GM12801 (cell line): ENCODE data around the gene FOXA3.

Experiments
- TF ChIP-seq, protein P1 (sequence below): IDR thresholded peaks from one replicate; pipeline ENCODE4 v1.5.1; 2011; ENCODE audit warnings: control low read depth; ENCODE audit not compliant: insufficient read length; ENCODE audit errors: extremely low read depth

FOXA3 gene

DNA sequence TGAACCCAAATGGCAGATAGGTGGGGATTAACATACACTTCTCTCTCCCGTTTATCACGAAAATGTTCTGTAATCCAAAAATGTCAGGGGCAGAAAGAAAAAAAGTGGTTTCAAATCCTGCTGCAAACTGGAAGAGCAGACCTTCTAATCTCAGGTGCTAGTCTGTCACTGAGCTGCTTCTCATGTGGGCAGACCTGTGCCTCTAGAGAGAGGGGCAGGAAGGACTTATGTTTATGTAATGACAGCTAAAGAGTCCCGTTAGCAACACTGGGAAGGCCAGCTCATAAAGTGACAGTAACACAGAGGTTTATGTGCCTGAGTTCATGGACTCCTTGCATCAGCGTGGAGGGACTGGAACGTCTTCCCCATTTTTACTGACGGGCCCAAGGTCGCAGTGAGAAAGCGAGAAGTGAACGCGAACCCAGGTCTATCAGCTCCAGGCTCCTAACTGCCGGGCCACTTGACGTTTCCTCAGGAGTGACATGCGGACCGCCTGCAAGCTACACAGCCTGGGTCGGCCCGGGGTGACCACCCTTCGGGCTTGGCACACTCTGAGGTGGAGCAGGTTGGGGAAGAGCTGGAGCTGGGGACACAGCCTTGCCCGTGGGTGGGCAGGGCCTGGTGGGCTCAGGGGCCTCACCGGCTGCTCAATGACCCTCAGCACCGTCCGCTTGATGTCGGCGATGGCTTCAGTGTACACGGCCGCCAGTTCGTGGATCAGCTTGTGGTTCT is 39.4 kb upstream of the FOXA3 start:
- TF ChIP-seq, protein P1, sequence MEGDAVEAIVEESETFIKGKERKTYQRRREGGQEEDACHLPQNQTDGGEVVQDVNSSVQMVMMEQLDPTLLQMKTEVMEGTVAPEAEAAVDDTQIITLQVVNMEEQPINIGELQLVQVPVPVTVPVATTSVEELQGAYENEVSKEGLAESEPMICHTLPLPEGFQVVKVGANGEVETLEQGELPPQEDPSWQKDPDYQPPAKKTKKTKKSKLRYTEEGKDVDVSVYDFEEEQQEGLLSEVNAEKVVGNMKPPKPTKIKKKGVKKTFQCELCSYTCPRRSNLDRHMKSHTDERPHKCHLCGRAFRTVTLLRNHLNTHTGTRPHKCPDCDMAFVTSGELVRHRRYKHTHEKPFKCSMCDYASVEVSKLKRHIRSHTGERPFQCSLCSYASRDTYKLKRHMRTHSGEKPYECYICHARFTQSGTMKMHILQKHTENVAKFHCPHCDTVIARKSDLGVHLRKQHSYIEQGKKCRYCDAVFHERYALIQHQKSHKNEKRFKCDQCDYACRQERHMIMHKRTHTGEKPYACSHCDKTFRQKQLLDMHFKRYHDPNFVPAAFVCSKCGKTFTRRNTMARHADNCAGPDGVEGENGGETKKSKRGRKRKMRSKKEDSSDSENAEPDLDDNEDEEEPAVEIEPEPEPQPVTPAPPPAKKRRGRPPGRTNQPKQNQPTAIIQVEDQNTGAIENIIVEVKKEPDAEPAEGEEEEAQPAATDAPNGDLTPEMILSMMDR = no peak

DNA sequence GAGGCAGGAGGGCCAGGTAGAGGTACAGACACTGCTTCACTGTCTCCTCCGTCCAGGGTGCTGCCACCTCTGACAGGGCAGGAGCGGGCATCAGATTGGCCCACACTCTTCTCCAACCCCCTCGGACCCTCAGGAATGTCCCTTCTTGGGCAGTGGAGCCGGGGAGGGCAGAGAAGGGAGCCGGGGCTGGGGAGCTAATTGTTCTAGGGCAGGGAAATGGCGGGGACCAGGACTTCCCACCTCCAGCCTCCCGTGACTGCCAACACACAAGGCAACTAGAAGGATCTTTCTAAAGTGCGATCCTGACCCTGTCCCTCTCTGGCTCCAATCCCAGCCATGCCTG is 38.9 kb upstream of the FOXA3 start:
- TF ChIP-seq, protein P1 = no peak

DNA sequence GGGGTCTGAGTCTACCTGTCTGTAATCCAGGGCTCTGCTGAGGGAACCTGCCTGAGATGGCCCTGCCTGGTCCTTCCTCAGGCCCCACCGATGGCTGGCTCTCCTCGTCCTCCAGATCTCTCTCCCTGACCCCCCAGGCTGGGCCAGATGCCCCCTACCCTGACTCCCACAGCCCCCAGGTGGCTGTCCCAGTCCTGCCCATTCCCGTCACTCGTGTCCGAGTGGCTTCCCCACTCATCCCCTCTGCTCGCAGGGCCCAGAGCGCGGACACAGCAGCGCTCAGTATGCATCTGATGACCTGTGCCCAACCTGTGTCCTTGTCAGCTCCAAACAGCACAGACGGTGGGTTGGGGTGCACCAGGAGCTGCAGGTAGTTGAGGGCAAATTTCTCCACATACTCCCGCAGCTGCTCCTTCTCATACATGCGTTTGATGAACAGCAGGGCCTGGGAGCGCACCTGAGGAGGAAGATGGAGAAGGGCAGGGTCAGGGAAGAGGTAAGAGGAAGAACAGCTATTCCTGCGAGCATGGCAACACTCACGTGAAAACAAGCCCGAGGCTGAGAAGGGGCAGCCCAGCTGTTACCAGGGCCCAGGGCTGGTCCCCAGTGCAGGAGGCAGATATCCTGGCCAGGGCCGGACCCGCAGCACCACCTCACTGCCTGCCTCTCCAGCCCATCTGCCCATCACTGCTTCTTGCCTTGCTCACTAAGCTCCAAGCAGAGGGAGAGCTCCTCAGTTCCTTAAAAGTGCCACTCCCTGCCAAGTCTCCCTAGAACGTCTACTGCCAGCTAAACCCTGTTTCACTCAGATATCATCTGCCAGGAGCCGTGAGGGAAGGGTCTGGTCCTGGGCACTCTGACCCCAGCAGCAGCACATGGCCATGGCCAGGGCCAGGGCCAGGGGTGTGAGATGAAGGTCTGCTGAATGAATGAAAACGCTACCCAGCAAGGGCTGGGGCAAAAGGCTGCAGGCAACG is 37.9 kb upstream of the FOXA3 start:
- TF ChIP-seq, protein P1 = no peak

DNA sequence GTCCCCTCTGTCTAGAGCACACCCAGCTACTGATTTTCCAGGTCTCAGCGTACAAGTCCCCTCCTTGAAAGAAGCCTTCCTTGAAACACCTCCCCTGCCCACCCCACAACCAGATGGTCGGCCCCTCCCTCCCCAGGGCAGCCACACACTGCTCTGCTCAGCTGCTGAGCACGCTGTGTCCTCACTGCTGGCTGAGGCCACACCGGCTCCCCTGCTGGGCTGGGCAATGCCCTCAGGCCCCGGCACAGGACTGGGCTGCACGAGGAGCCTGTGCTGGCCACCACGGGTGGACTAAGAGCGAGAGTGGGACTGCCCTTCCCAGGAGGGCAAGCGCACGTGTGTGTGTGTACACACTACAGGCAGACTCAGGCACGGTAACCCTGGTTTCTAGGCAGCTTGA is 37.2 kb upstream of the FOXA3 start:
- TF ChIP-seq, protein P1 = no peak

DNA sequence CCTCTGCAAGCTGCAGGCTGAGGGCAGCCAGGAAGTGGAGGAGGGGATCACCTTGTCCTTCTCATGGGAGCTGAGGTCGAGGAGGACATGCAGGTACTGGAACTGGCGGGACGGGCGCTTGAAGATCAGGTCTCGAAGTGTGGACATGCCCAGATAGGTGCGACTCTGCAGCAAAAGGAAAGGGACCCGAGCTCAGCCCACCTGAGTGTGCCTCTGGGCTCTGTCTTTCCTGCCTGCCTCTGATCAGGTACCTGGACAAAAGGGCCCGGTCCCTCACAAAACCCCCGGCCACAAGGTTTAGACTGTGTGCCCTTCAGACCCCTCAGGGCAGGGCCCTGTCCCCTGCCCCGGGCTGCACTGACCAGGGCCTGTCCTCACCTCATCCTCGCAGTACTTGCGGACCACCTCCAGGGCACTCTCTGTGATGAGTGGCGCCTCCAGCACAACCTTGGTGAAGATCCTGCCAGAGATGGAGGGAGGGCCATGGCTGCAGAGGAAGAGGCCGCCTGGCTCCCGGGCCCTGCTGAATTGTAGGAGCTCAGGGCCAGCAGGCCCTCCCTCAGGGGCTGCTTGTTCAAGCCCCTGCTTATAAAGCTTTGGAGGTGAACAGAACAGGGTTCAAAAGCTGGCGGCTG is 36.5 kb upstream of the FOXA3 start:
- TF ChIP-seq, protein P1 = no peak

DNA sequence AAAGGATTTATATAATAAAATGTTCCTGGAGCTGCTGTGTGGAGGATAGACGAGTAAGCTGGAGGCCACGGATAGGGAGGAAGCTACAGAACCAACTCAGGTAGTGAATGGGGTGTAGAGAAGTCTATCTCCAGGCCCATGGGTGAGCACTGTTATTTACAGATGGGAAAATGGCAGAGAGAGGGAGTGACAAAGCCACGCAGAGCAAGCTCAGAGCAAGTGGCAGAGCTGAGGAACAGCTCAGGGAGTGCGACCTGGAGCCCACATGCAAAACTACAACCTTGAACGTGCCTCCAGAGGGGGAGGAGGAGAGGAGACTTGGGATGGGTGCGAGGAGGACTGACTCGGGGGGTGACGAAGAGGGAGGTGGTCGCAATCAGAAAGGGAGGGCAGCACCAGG is 35.6 kb upstream of the FOXA3 start:
- TF ChIP-seq, protein P1 = no peak

DNA sequence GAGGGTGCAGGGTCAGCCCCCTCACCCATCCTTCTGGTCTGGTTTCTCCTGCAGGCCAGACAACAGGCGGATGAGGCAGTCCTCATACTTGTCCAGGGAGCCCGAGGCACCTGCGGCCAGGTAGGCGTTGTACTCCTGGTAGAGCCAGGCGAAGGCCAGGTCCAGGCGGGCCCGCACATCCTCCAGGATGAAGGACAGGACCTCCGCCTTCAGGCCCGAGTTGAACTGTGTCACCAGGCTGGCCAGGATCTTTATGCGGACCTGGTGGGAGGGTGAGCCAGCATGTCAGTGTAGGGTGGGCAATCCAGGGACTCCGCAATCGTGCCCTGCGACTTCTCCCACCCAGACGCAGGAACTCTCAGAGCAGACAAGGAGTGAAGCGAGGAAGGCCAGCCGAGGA is 35.2 kb upstream of the FOXA3 start:
- TF ChIP-seq, protein P1 = no peak
